ENCODE data around the gene RALGPS1.
A peak's percentile ranks its signal among the peaks of the same experiment; 100 is the strongest.

The RALGPS1 gene

DNA sequence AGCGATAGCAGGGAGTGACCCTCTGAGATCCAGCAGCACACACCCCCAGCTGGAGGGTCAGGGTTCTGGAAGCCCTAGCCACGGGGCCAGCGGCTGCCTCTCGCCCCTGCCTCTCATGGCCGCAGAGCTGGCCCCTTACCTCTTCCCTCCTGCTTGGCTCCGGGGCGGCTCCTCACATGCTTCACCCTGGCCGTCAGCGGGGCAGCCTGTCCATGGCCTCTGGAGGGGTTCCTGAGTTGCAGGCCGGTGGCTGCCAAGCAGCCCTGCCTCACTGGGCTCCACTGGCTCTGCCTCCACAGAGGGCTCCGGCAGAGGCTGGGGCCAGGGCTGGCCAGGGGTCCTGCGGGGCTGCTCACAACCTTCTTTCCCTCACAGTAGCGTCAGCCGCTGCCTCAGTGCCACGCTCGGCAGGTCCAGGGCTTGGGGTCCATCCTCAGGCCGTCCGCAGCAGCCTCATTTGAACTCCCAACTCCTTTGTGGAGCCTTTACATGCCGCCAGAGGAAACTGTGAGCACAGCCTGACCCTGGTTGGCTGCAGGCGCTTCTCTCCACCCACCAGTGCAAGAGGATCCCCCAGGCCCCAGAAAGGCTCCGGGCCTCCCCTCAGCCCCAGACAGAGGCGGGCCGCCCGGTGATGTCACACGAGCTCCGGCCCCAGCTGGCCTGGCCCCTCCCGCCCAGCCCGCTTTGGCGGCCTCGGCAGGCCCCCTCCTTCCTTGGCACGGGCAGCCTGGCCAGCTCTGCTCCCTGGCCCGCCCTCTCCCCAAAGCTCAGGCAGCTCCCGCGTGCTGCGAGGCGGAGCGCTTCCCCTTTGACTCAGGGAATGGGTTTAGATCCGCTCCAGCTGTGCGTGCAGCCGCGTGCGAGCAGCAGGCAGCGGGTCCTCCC is 207.8 kb downstream of the RALGPS1 start, which contains the start of gene ANGPTL2:
ANGPTL2 (minus strand) TSS at position 460 of the 888 bp plus-strand sequence. CDS start 13,904 bp downstream, outside the sequence.
- H3K4me3 Mint-ChIP-seq, result no peak within 1 kb of the TSS
- ATAC-seq (replicated peaks), result no peak

DNA sequence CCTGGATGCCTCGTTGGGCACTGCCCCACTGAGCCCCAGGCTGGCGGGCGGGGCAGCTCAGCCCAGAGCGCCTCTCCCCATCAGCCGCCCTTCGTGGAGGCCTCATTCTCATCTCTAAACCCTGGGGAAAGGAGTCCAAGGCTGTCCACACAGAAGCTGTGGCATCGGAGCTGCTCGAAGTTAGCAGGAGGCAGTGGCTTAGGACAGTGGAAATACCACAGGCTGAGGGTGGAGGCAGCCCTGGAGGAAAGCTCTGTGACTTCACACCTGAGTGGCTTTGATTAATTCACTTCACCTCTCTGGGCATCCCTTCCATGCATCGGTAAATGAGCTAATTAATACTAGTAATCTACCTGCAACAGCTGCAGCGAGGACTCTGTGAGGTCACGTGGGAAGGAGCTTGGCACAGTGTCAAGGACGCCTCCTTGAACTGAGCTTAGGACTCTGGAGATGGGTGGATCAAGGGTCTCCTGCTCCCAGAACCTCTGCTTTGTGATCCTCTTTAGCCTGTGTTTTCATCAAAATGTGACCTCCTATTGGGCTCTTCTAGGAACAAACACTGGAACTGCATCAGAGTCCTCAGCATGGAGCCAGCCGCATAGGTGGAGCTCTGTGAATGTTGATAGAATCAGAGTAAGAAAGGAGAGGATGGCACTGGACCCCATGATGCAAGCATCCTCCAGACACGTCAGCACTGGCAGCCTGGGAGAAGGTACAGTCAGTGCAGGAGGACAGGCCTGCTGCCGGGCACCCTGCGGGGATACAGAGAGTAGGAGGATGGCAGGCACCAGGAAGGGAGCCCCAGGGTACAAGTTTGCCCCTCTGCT is 208.7 kb downstream of the RALGPS1 start:
- H3K4me3 Mint-ChIP-seq, result no peak overlapping the region
- H3K9me3 Mint-ChIP-seq, result no peaks in the 10 kb centered on the region
- ATAC-seq (replicated peaks) (no peak), DNase-seq (no peak)
- peaks cover 4% of the 10 kb centered on the region for H3K36me3 Mint-ChIP-seq (ENCODE audit: insufficient read depth)
- H3K27me3 Mint-ChIP-seq, result peaks cover 0 to 45% of the 10 kb centered on the region in 2 donors
- H3K27ac Mint-ChIP-seq, result no peak overlapping the region
- H3K4me1 Mint-ChIP-seq (ENCODE audit: low read depth in 2 of 2), result peaks cover 0 to 10% of the 10 kb centered on the region in 2 donors

More for the DNA sequence above, 207.8 kb downstream of the RALGPS1 start, which contains the start of gene ANGPTL2:
- peaks cover 0 to 10% of the 10 kb centered on the region in 2 donors for H3K4me1 Mint-ChIP-seq (ENCODE audit: low read depth in 2 of 2)
- peaks cover 4% of the 10 kb centered on the region for H3K36me3 Mint-ChIP-seq (ENCODE audit: insufficient read depth)
- DNase-seq, result no peak
- peaks cover 0 to 45% of the 10 kb centered on the region in 2 donors for H3K27me3 Mint-ChIP-seq
- no peaks in the 10 kb centered on the region for H3K9me3 Mint-ChIP-seq
- no peak within 1 kb of the TSS for H3K27ac Mint-ChIP-seq

DNA sequence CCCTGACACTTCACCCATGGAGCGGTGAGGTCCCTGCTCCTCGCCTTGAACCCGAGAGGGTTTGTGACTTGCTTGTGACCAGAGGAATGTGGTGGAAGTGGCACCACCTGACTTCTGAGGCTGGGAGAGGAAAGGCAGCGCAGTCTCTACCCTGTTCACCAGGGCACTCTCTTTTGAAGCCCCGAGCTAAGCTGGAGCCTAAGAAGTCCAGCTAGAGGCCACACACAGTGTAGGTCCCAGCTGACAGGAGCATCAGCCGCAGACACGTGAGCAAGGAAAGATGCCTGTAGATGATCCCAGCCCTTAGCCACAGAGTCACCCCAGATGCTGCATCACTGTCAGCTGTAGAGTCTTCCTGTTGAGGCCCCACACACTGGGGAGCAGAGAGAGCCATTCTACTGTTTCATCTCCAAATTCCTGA is 209.5 kb downstream of the RALGPS1 start:
- Mint-ChIP-seq H3K27ac (no peak overlapping the region), H3K36me3 (ENCODE audit: insufficient read depth) (peaks cover 4% of the 10 kb centered on the region)

DNA sequence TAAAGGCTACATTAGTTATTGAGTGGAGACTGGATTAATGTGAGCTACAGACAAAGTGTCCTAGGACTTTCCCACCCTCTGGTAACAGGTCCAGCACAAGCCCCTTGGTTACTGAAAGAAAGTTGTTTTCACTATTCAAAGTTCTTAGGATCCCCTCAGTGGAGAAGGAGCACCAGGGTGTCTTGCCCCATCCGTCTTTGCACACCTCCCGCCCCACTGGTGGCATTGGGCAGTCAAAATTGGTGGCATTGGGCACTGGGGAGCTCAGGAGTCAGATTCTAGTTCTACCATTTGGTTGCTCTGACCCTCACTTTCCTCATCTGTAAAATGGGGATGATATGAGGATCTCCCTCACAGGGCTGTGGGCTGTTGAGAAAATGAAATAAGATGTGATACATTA is 210.2 kb downstream of the RALGPS1 start:
- peaks cover 0 to 33% of the 10 kb centered on the region in 2 donors for H3K27me3 Mint-ChIP-seq
- H3K4me1 Mint-ChIP-seq (ENCODE audit: low read depth in 2 of 2), result peaks cover 0 to 10% of the 10 kb centered on the region in 2 donors
- H3K27ac Mint-ChIP-seq, result no peak overlapping the region
- peaks cover 4% of the 10 kb centered on the region for H3K36me3 Mint-ChIP-seq (ENCODE audit: insufficient read depth)
- no peaks in the 10 kb centered on the region for H3K9me3 Mint-ChIP-seq
- DNase-seq, result no peak
- H3K4me3 Mint-ChIP-seq, result no peak overlapping the region
- ATAC-seq (replicated peaks), result no peak

More for the DNA sequence above, 209.5 kb downstream of the RALGPS1 start:
- no peak overlapping the region for H3K4me3 Mint-ChIP-seq
- no peaks in the 10 kb centered on the region for H3K9me3 Mint-ChIP-seq
- H3K4me1 Mint-ChIP-seq (ENCODE audit: low read depth in 2 of 2), result peaks cover 0 to 10% of the 10 kb centered on the region in 2 donors
- DNase-seq, result no peak
- H3K27me3 Mint-ChIP-seq, result peaks cover 0 to 40% of the 10 kb centered on the region in 2 donors
- no peak for ATAC-seq (replicated peaks)

DNA sequence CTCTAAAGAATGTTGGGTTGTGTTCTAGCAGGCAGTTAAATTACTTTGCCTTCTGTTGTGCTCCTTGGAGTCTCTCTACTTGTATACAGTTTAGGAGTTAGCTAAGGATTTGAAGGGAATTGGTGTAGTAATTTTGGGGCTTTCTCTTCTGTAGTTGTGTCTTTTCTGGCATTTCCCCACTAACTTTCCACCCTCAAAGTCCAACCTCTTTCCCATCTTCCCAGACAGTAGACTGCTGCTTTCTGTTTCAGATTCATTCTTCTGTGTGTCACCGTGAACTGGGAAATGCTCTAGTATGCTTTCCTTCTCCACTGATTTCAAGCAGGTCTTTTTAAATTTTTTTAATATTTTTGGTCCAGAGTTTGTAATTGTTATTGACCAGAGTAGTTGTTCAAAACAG is 212.4 kb downstream of the RALGPS1 start:
- DNase-seq, result no peak
- no peak for ATAC-seq (replicated peaks)
- Mint-ChIP-seq H3K27me3 (peaks cover 0 to 15% of the 10 kb centered on the region in 2 donors), H3K4me1 (ENCODE audit: low read depth in 2 of 2) (peaks cover 0 to 6% of the 10 kb centered on the region in 2 donors), H3K9me3 (no peaks in the 10 kb centered on the region), H3K4me3 (no peak overlapping the region), H3K36me3 (ENCODE audit: insufficient read depth) (peaks cover 4% of the 10 kb centered on the region), H3K27ac (no peak overlapping the region)

DNA sequence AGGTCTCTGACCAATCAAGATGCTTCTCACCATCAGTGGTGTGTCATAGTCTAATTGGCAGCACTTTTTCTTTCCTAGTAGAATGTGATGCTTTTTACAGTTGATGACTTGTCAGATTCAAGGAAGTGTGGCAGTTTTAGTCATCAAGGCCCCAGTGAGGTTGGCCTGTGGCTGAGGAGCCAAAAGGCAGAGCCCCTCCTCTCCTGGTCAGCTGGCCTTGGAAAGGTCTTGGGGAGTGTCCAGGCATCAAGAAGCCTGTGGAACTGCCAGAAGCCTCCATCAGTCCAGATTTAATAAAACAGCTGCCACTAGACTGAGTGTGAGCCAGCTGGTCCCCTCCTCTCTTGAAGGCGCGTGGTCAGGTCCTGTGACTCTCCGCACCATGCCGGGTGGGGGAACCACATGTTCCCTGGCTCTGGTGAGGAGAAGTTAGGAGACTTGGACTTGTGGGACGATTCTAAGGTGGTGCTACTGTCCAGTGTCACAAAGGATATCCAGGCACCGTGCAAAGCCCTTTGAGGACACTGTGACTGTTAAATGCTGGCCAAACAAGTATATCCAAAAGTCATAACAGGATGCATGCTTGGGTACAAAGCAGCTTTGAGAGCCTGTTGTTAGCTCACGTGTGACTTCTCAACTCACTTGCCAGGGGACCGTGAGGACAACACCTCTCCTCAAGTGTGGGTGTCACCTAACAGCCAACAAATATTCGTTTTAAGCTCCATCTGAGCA is 213.9 kb downstream of the RALGPS1 start:
- H3K9me3 Mint-ChIP-seq, result no peaks in the 10 kb centered on the region
- H3K36me3 Mint-ChIP-seq (ENCODE audit: insufficient read depth), result peaks cover 4% of the 10 kb centered on the region
- ATAC-seq (replicated peaks), result no peak
- DNase-seq, result no peak
- H3K4me1 Mint-ChIP-seq (ENCODE audit: low read depth in 2 of 2), result no peaks in the 10 kb centered on the region
- no peak overlapping the region for H3K4me3 Mint-ChIP-seq
- H3K27ac Mint-ChIP-seq, result no peak overlapping the region
- H3K27me3 Mint-ChIP-seq, result no peaks in the 10 kb centered on the region

DNA sequence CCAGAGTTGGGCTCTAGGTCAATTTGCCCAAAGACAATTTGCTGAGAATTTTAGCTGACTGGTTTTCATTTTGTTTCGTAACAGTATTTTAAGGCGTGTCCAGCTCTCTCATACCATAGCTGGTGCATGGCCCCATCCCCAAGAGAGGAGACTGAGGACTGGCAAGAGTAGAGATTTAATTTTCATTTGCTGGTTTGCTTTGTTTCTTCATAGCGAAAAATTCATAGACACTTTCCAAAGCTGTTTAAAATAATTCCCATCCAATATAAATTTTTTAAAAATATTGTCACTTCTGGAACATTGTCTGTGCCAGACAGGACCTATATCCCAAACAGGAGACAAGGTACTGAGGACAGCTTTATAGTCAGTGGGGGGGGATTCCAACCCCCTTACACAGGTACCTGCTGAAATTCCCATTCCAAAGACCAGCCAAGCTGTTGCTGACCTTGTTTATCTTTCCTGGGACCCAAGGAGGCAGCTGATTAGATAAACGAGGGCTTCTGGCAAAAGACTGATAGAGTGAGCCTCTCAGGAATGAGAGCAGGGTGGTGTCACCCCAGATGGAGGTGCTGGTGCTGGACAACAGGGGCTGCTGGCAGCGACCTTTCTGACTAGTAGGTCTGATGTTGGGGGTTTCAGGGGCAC is 214.6 kb downstream of the RALGPS1 start:
- H3K36me3 Mint-ChIP-seq (ENCODE audit: insufficient read depth), result peaks cover 4% of the 10 kb centered on the region
- no peaks in the 10 kb centered on the region for H3K27me3 Mint-ChIP-seq
- no peak for ATAC-seq (replicated peaks)
- no peak overlapping the region for H3K27ac Mint-ChIP-seq
- H3K9me3 Mint-ChIP-seq, result no peaks in the 10 kb centered on the region
- H3K4me3 Mint-ChIP-seq, result no peak overlapping the region
- no peaks in the 10 kb centered on the region for H3K4me1 Mint-ChIP-seq (ENCODE audit: low read depth in 2 of 2)
- no peak for DNase-seq

DNA sequence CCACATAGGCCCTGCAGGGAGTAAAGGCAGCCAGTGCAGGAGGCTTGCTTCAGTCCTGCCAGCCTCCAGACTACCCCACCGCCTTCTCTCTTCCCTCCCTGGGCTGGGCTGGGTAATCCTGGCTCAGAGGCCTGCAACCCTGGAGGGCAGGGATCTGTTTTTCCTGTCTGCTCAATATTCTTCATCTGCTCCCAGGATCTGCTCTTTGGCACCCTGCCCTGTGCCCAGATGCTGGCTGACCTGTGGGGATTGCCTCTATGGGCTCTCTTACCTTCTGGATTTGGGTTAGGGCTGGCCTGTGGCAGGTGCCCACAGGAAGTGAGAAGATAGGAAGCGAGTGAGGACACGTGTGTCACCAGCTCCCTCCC is 215.1 kb downstream of the RALGPS1 start:
- no peaks in the 10 kb centered on the region for H3K4me1 Mint-ChIP-seq (ENCODE audit: low read depth in 2 of 2)
- ATAC-seq (replicated peaks) (no peak), DNase-seq (no peak)
- no peak overlapping the region for H3K4me3 Mint-ChIP-seq
- H3K27ac Mint-ChIP-seq, result no peak overlapping the region
- H3K36me3 Mint-ChIP-seq (ENCODE audit: insufficient read depth), result peaks cover 4% of the 10 kb centered on the region
- no peaks in the 10 kb centered on the region for H3K27me3 Mint-ChIP-seq
- no peaks in the 10 kb centered on the region for H3K9me3 Mint-ChIP-seq

DNA sequence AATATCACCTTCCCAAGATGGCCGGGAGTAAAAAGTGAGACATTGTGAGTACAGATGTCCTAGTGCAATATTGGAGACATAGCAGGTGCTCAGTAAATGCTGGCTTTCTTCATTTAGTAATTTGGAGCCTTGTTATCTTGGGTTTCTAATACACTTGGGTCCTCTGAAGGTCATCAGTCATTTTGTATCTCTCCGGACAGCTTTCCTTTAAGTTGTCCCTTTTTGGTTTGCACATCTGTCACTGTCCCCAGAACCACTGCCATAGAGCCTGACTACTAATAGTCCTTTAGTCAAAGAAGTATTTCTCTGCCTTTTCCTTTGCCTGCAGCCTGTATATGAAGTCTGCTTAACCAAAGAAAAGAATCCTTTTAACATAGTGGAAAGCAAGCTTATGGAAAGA is 215.7 kb downstream of the RALGPS1 start:
- no peaks in the 10 kb centered on the region for H3K27me3 Mint-ChIP-seq
- H3K4me1 Mint-ChIP-seq (ENCODE audit: low read depth in 2 of 2), result no peaks in the 10 kb centered on the region
- peaks cover 4% of the 10 kb centered on the region for H3K36me3 Mint-ChIP-seq (ENCODE audit: insufficient read depth)
- ATAC-seq (replicated peaks) (no peak), DNase-seq (no peak)
- no peaks in the 10 kb centered on the region for H3K9me3 Mint-ChIP-seq
- H3K27ac Mint-ChIP-seq, result no peak overlapping the region
- no peak overlapping the region for H3K4me3 Mint-ChIP-seq

DNA sequence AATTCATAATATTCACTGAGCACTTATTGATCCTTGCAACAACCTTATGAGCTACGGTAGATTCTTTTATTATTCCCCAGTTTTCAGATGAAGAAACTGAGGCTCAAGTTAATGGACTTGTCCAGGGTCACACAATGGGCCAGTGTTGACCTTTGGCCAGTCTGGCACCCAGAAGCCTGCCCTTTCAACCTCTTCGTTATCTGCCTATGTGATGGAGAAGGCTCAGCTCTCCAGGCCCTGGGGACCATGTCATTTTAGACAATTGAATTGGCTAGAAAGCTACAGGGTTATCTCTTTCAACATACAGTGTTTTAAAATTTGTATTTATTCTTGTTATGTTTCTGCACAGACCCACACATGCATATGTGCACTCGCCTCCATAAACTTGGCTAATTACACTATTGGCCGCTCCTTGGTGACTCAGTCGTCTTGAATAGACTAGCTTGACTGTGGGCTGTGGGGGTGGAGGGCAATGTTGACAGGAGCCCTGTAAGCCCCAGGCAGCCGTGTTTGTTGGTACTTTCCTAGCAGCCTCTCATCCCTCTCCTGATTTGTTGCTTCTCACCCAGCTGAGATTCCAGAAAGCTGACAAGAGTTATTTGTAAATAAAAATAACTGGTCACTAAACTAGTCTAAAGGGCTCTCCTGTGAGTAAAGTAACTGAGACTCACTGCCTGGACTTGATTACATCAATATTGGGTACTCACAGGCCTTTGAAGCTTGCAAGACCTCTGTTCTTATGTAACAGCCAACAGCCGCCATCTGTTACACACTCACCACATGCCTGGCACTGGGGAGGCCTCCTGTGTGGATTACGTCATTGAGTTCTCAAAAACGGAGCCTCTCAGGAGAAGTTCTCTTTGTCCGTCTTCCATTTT is 216.3 kb downstream of the RALGPS1 start:
- DNase-seq, result no peak
- Mint-ChIP-seq H3K9me3 (no peaks in the 10 kb centered on the region), H3K27me3 (no peaks in the 10 kb centered on the region), H3K36me3 (ENCODE audit: insufficient read depth) (no peaks in the 10 kb centered on the region), H3K27ac (no peak overlapping the region), H3K4me1 (ENCODE audit: low read depth in 2 of 2) (no peaks in the 10 kb centered on the region), H3K4me3 (no peak overlapping the region)
- no peak for ATAC-seq (replicated peaks)

DNA sequence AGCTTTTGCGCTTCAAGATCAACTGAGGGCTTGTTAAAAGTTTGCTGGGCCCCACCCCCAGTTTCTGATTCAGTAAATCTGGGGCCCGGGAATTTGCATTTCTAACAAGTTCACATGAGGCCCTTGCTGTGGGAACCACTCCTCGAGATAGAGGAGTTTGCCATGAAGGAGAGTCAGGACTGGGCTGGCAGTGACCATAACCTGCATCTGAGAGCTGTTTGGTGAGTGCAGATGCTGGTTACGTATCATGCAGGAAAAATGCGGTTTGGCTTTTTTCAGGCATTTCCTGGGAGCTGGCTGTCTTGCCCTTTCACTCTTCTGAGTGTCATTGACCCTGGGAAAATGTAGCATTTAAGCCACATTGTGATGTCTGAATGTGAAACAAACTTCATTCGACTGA is 217.3 kb downstream of the RALGPS1 start:
- Mint-ChIP-seq H3K4me1 (ENCODE audit: low read depth in 2 of 2) (no peaks in the 10 kb centered on the region), H3K4me3 (no peak overlapping the region), H3K36me3 (ENCODE audit: insufficient read depth) (no peaks in the 10 kb centered on the region), H3K27me3 (no peaks in the 10 kb centered on the region), H3K9me3 (no peaks in the 10 kb centered on the region), H3K27ac (no peak overlapping the region)
- ATAC-seq (replicated peaks) (no peak), DNase-seq (no peak)

DNA sequence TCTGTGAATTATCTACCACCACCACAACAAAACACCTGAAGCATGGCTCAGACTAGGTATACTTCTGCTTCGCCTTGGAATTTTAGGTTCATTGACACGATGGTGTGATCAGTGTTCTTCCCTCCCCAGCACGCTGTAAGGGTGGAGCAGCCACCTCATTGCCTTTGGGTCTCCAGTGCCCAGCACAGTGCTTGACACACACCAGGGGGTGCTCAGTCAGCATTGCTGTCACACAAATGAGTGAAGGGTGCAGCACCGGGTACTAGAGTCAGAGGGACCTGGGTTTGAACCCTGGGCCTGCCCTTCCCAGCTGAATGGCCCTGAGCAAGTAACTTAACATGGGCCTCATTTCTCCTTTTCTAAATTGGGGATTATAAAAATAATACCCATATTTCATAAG is 217.8 kb downstream of the RALGPS1 start:
- no peak overlapping the region for H3K4me3 Mint-ChIP-seq
- no peak for ATAC-seq (replicated peaks)
- peak overlapping the region in 1 of 2 donors; percentile 36 for H3K27ac Mint-ChIP-seq
- H3K4me1 Mint-ChIP-seq (ENCODE audit: low read depth in 2 of 2), result no peaks in the 10 kb centered on the region
- H3K36me3 Mint-ChIP-seq (ENCODE audit: insufficient read depth), result no peaks in the 10 kb centered on the region
- DNase-seq, result no peak
- H3K9me3 Mint-ChIP-seq, result no peaks in the 10 kb centered on the region
- H3K27me3 Mint-ChIP-seq, result no peaks in the 10 kb centered on the region

Data from effector memory CD8-positive, alpha-beta T cell (primary cell).